NCI-H1930 (cell line): ENCODE data around the gene RTL10.
"Not testable (repeated sequence)": the region's sequence is repeated elsewhere in the genome, so short reads cannot be mapped to it uniquely, and the experiment has no call there.

ENCODE experiments used
- DNase-seq, 2 experiments: peaks; one replicate each; lab custom pipeline; 2025; lab: John Stamatoyannopoulos, UW

The RTL10 gene

DNA sequence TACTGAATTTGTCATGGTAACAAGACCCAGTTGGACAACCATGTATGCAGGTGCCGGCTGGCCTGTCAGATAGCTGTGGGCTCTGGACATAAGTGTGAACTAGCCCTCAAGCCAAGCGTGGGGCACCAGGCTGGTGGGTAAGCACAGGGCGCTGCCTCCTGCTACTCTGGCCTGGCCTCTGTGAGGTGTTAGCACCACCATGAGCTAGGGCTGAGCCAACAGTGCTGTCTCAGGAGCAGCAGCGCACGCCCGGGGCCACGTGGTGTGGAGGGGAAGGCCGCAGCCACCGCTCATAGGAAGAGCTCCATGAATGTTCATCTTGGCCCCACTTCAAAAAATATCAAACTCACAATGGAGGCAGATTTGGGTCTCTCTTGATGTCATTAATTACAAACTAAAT is 35.3 kb upstream of the RTL10 start:
- no peak for DNase-seq

DNA sequence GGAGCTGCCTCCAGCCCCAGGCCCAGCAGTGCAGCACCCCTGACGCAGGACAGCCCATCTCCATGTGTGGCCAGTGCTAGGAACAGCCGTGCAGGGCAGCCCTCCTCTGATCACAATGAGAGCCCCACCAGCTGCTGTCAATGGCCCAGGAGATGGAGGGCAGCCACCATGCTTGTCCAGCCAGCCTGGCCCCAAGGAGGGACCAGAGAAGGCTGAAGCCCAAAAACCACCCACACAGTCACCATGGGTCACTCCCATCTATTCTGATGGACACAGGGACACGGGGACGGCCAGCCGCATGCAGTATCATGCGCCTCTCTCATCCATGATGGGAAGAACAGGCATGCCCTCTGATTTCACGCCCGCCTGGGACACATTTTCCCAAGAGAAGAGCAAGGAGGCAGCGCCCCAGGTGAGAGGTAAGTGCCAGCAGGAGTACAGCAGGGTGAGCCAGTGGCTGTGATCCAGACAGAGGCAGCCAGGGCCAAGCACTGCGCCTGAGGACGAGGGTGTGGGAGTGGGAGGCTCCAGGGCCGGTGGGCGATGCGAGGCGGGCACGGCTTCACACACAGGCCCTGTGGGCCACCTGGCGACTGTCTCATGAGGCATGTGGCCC is 33.6 kb upstream of the RTL10 start:
- no peak for DNase-seq

GRCh38 chr22:19887256-19887985 is 32.7 kb upstream of the RTL10 start:
- DNase-seq = no peak

- DNase-seq = no peak
These were observed 32.1 kb upstream of the RTL10 start for GRCh38 chr22:19886605-19887255.

DNA sequence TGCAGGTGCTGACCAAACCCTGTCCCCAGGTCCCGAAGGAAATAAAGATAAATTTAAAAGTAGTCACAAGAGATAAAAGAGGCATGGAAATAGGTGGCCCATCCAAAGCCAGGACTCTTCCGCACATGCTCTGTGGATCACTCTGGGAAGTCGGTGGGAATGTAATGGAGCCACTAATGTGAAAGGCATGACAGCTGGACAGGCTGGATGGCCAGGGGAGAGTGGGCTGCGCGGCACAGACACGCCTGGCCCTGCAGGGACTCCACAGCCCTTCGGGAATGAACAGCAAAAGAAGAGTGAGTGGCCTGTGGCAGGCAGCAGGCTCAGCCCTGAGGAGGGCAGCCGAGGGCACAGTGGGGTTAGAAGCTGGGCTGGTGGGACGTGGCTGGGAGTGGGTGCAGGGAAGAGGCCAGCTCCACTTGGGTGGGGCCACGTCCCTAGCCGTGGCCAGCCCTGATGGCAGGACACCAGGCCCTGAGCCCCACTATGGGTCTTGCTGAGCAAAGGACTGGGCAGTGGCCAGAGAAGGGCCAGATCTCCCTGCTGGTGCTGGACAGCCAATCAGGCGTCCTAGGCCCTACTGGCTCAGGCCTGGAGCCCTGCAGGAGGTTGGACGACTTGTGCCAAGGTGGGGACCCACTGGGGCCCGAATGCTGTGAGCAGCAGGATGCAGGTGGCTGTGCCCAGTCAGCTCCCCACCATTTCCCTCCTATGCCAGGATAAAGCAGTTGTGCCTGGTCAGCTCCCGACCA is 31.3 kb upstream of the RTL10 start:
- no peak for DNase-seq

- no peak for DNase-seq
These were observed 30.5 kb upstream of the RTL10 start for GRCh38 chr22:19884954-19885751.

GRCh38 chr22:19884161-19884953 is 29.7 kb upstream of the RTL10 start:
- DNase-seq = no peak

GRCh38 chr22:19883446-19883845 is 28.8 kb upstream of the RTL10 start:
- DNase-seq = not testable (repeated sequence)

DNA sequence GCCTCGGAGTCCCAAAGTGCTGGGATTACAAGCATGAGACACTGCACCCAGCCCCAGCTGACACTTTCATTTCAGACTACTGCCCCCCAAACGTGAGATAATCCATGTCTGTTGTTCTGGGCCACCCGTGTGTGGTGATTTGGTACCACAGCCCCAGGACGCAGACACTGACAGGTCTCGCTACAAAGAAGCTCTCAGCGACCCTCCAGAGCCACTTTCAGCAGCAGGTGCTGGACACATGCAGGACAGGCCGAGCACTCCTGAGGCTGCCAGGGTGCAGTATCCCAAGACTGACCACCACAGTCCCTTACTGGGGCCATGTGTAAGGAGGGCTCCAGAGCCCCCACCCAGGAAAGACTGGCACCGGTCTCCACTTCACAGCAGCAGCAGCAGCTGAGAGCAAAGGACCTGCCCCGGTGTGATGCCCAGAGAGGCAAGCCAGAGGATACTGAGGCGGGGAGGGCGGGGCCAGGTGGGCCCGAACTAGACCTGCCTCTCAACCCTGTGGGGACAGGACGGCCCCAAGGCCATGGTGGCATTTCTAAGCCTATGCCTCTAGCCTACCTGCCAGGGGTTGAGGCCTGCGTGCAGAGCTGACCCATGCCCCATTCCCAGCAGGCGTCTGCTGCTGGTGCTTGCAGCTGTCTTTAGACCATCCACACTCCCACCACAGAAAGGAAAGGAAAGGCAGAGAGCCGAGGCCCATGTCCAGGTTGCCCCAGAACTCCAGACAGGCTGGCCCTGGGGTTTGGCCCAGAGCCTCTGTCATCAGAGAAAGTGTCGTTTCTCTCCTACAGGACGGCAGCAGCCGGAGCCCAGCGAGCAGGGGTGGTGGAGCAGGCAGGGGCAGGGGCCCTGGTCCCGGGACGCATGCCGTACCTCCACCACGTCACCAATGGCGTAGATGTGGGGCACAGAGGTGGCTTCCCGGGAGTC is 28.0 kb upstream of the RTL10 start:
- DNase-seq = no peak

DNA sequence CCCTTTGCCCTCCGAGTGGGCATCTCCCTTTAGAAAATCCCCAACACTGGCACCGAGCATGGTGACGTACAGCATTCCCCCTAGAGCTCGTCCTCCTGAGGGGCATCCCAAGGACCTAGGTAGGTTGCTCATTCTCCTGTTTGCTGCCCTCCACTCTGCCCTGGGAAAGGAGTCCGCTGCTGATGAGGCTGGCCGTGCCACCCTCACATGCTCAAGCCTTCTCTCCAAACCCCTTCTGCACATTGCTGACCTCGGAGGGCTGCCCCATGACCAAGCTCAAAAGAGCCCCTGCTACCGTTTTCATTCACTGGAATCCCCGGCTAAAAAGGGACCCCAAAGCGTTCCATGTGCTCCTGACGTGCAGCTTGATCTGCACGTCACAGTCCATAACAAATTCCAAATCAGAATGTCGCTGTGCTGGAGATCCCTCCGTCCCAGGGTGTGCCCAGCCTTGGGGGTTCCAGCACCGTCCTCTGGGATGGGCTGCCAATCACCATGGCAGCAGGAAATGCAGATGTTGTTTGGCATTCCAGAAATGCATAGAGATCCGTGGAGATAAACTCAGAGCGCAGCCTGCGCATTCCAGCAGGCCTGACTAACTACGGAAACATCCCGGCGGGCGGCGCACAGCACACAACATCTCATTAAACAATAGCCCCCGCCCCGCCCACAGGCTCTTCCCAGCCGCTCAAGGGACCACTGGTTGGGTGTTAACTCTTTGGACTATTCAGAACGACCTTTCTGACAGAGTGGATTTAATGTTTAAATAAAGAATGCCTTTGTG is 26.3 kb upstream of the RTL10 start:
- DNase-seq = no peak

GRCh38 chr22:19879992-19880785 is 25.5 kb upstream of the RTL10 start:
- no peak for DNase-seq

GRCh38 chr22:19879643-19879991 is 24.9 kb upstream of the RTL10 start:
- no peak for DNase-seq

DNA sequence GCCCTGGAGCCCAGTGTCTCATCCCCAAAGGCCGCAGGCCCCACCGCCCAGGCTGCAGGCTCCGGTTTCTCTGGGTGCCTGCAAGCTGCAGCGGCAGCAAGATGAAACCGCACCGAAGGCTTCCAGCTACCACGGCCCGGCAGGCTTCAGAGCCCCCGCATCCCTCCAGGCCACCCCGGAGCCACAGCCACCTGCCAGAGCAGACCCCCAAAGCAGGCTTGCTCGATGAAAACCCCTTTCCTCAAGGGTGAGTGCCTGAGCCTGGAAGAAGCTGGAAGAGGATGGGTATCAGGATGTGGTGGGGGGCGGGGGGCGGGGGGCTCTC is 24.5 kb upstream of the RTL10 start:
- no peak for DNase-seq

- no peak for DNase-seq
These were observed 24.0 kb upstream of the RTL10 start for GRCh38 chr22:19878461-19879245.

- DNase-seq = no peak
These were observed 23.1 kb upstream of the RTL10 start for GRCh38 chr22:19877626-19878339.

- no peak for DNase-seq
These were observed 22.4 kb upstream of the RTL10 start for GRCh38 chr22:19876941-19877625.
